PC-9 (cell line): ENCODE results near the gene BCL2A1. TPM values are rescaled to one million over a fixed set of nuclear protein-coding genes. Genes with fewer than 3 reads are reported as not detected.

Experiments used
- BruUV-seq: library from RNA; stranded (reverse); fragments of 400-500 nt; replicated peaks from 2 replicates; lab custom pipeline; 2021; lab: Mats Ljungman, UMichigan
- CTCF ChIA-PET: fragments of 300-600 bp; sonication (Branson Sonifier 250); formaldehyde crosslinking; loops from one replicate; lab custom pipeline; 2022; ENCODE audit warnings: antibody characterized with exemption; lab: Charles Lee
- POLR2A ChIA-PET: fragments of 300-600 bp; sonication (Branson Sonifier 250); formaldehyde crosslinking; loops from one replicate; lab custom pipeline; 2022; ENCODE audit warnings: antibody characterized with exemption; ENCODE audit not compliant: unreplicated experiment; lab: Charles Lee
- DNase-seq, 2 experiments: peaks; one replicate each; pipeline versions ENCODE4 v3.0.0 to v3.0.0-alpha.2; 2015 to 2022; ENCODE audit warnings: mixed read lengths in 1 of 2
- H2AFZ ChIP-seq: fragments of 200-600 bp; sonication (generic); 2 replicates; pipeline ENCODE4 v1.8.1; 2017; ENCODE audit warnings: antibody characterized with exemption
- H3F3A ChIP-seq: fragments of 200-600 bp; sonication (generic); 2 replicates; pipeline ENCODE4 v1.8.1; 2017; ENCODE audit warnings: antibody characterized with exemption, mild to moderate bottlenecking, low read depth; ENCODE audit not compliant: insufficient read depth
- H3K27ac ChIP-seq: fragments of 200-600 bp; sonication (generic); 2 replicates; pipeline ENCODE4 v1.6.1; 2016; ENCODE audit warnings: mixed run types
- H3K27me3 ChIP-seq: fragments of 200-600 bp; sonication (generic); 2 replicates; pipeline ENCODE4 v1.6.1; 2016; ENCODE audit warnings: low read depth, mixed run types; ENCODE audit not compliant: insufficient read depth
- H3K36me3 ChIP-seq: fragments of 200-600 bp; sonication (generic); 2 replicates; pipeline ENCODE4 v1.6.1; 2016; ENCODE audit warnings: low read depth, mixed run types
- H3K4me1 ChIP-seq: fragments of 200-600 bp; sonication (generic); replicated peaks from 2 replicates; pipeline ENCODE4 v1.6.1; 2016; ENCODE audit warnings: mixed run types; ENCODE audit not compliant: insufficient read depth
- H3K4me2 ChIP-seq: fragments of 200-600 bp; sonication (generic); 2 replicates; pipeline ENCODE4 v1.6.1; 2017; ENCODE audit warnings: mixed run types
- H3K4me3 ChIP-seq: fragments of 200-600 bp; sonication (generic); 2 replicates; pipeline ENCODE4 v1.6.1; 2016; ENCODE audit warnings: mixed run types
- H3K79me2 ChIP-seq: fragments of 200-600 bp; sonication (generic); 2 replicates; pipeline ENCODE4 v1.6.1; 2017; ENCODE audit warnings: low read depth, mixed run types
- H3K9me2 ChIP-seq: fragments of 200-600 bp; sonication (generic); 2 replicates; pipeline ENCODE4 v1.8.1; 2017; ENCODE audit warnings: mild to moderate bottlenecking; ENCODE audit not compliant: insufficient read depth
- H3K9me3 ChIP-seq: fragments of 200-600 bp; sonication (generic); 2 replicates; pipeline ENCODE4 v1.8.1; 2016; ENCODE audit warnings: low read depth; ENCODE audit not compliant: insufficient read depth
- H4K20me1 ChIP-seq: fragments of 200-600 bp; sonication (generic); 2 replicates; pipeline ENCODE4 v1.8.1; 2017; ENCODE audit not compliant: insufficient read depth
- EZH2 ChIP-seq: fragments of 200-600 bp; sonication (generic); IDR thresholded peaks from 2 replicates; pipeline ENCODE4 v1.8.0; 2017; ENCODE audit warnings: antibody characterized with exemption, low read depth
- intact Hi-C: fragments of 100-400 bp; cut with micrococcal nuclease; formaldehyde crosslinking; loops from one replicate; pipeline ENCODE4 v1.10.0; 2022; ENCODE audit not compliant: unreplicated experiment
- total RNA-seq: library from RNA; stranded (reverse); gene quantifications from 2 replicates; pipeline ENCODE4 v1.2.3, GENCODE V29; 2021
- TF ChIP-seq, protein P1 (sequence below): fragments of 200-600 bp; sonication (generic); conservative IDR thresholded peaks from 2 replicates; pipeline ENCODE4 v1.6.1; 2017; ENCODE audit warnings: mixed run types, antibody characterized with exemption, mild to moderate bottlenecking, moderate library complexity

Gene BCL2A1
- total RNA-seq, 1 experiment from 2014 or later, result not detected

DNA sequence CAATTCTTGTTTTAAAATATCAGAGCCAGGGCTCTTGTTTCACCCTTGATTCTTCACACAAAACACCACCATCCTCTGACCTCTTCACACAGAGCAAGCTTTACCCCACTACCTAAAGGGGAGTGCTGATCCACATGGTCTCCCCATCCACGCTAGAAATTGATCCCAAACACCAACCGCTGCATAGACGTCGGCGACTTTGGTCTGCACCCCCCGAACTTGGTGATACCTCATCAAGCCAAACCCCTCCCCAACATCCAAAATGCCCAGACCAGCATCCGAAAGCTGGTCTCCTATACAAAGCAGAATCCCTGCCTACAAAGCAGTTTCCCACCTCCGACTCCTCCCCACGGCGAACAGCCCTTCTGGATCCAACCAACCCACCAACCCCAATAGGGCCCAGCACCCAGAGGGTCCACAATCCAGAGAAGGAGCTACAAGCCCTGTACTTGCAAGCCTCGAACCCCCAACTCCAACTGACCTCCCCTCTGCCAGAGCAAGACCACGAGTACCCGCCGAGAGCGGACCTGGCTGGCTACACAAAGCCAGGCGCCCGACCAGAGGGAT lies 48.4 kb downstream of the BCL2A1 start:
- no peaks in the 10 kb centered on the region for H4K20me1 ChIP-seq
- ChIA-PET POLR2A (interaction anchor here (0.6 to 0.8 kb wide), 3 partner anchors 27 to 111 kb away, joined by 3 to 12 read pairs (median 5); no protein-coding TSS in a partner anchor), CTCF (no interaction called here)
- peak overlapping the region; percentile 75 for H3K4me2 ChIP-seq
- peak overlapping the region; percentile 91 for H2AFZ ChIP-seq
- TF ChIP-seq, protein P1, sequence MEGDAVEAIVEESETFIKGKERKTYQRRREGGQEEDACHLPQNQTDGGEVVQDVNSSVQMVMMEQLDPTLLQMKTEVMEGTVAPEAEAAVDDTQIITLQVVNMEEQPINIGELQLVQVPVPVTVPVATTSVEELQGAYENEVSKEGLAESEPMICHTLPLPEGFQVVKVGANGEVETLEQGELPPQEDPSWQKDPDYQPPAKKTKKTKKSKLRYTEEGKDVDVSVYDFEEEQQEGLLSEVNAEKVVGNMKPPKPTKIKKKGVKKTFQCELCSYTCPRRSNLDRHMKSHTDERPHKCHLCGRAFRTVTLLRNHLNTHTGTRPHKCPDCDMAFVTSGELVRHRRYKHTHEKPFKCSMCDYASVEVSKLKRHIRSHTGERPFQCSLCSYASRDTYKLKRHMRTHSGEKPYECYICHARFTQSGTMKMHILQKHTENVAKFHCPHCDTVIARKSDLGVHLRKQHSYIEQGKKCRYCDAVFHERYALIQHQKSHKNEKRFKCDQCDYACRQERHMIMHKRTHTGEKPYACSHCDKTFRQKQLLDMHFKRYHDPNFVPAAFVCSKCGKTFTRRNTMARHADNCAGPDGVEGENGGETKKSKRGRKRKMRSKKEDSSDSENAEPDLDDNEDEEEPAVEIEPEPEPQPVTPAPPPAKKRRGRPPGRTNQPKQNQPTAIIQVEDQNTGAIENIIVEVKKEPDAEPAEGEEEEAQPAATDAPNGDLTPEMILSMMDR, result no peak
- no peak for TF ChIP-seq EZH2
- H3K36me3 ChIP-seq, result peaks cover 23% of the 10 kb centered on the region
- H3F3A ChIP-seq, result peaks cover 8% of the 10 kb centered on the region
- intact Hi-C loops, result loop anchor here (1.0 to 2.0 kb wide), 3 partner anchors 25 to 230 kb away; partner anchors contain the start of genes FAH, MTHFS and ZFAND6
- H3K27me3 ChIP-seq, result no peaks in the 10 kb centered on the region
- 0 out of 2 replicates have a peak, but pooled peaks cover 8% of the 10 kb centered on the region for H3K4me1 ChIP-seq
- peak overlapping the region; percentile 67 for H3K27ac ChIP-seq
- peak in 1 of 2 experiments; percentile 26 for DNase-seq
- peaks cover 27% of the 10 kb centered on the region for H3K79me2 ChIP-seq
- H3K4me3 ChIP-seq, result peak overlapping the region; percentile 75
- no TSS peak for BruUV-seq
- no peaks in the 10 kb centered on the region for H3K9me2 ChIP-seq
- peaks cover 21% of the 10 kb centered on the region for H3K9me3 ChIP-seq

DNA sequence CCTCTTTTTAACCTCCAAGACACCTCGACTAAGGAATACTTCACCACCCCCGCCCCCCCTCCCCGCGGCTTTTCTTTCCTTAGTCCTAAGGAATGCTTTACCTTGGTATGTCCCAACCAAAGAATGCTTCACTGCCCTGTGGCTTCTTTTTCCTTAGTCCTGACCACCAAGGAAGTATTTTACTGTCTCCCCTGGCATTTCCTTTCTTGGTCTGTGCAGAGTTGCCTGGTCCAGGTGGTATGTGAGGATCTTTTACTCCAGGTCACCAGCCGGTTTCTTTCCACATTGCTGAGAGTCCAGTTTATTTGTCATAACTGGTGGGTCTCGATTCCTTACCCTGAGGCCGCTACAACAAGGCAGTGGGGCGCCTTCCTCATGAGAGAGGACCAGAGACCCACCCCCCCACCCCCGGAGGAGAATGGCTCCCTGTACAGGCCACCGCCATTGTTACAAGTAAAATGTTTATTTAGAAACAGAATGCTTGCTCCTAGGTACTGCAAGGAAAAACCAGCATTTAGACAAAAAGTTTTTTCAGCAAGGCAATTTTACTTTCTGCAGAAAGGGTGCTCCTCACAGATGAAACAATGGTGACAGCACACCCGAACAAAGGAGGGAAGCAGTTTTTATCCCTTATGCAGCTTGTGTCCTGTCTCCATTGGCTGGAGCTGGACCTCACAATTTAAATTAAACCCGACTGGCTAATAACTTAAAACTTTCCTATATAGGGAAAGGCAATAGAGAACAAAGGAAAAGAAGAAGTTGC lies 51.1 kb downstream of the BCL2A1 start:
- H3K4me3 ChIP-seq, result no peak overlapping the region
- ChIA-PET CTCF (interaction anchor here (0.5 kb wide), 1 partner anchor 1714 kb away, joined by 3 read pairs; no protein-coding TSS in a partner anchor), POLR2A (no interaction called here)
- BruUV-seq, result no TSS peak
- no peaks in the 10 kb centered on the region for H4K20me1 ChIP-seq
- H3K4me1 ChIP-seq, result 0 out of 2 replicates have a peak, but pooled peaks cover 8% of the 10 kb centered on the region
- intact Hi-C loops, result no loop called here
- no peaks in the 10 kb centered on the region for H3K27me3 ChIP-seq
- DNase-seq, result peak in 1 of 2 experiments; percentile 34
- H3K9me2 ChIP-seq, result no peaks in the 10 kb centered on the region
- no peak overlapping the region for H3K27ac ChIP-seq
- H3K4me2 ChIP-seq, result no peak overlapping the region
- no peak overlapping the region for H2AFZ ChIP-seq
- TF ChIP-seq EZH2, result no peak
- TF ChIP-seq, protein P1, result no peak
- H3K9me3 ChIP-seq, result peaks cover 41% of the 10 kb centered on the region
- H3F3A ChIP-seq, result peaks cover 8% of the 10 kb centered on the region
- H3K79me2 ChIP-seq, result peaks cover 27% of the 10 kb centered on the region
- H3K36me3 ChIP-seq, result peaks cover 33% of the 10 kb centered on the region

DNA sequence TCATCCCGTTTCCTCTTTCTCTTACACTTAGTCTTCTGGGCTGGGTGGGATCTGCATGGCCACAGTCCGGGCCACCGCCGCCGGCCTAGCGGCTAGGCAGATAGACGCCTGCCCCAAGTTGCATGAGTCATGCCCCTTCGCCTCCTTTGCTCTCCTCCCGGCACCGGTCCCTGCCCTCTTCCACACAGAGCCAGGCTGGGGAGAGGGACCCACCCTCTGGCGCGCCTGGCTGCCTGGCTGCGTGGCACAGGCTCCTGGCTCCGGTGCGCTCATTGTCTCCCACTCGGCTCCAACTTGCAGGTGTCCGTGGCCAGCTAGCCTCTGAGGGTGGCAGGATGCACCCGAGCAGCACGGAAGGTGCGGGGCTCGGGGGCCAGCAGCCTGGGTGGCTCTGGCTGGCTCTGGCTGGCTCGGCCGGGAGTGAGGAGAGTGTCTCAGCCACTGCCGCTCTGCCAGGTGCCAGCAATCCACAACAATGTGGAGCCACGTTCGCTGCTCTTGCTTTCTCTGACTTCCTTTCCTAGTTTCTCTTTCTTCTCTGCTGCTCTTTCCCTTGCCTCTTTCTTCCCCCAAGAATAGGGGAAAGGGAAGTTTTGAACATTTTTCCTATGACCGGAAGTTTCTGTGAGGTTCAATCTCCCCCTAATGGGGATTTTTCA lies 51.8 kb downstream of the BCL2A1 start:
- DNase-seq, result no peak
- intact Hi-C loops, result no loop called here
- Histone ChIP-seq H2AFZ (no peak overlapping the region), H3K27ac (no peak overlapping the region), H3K27me3 (no peaks in the 10 kb centered on the region), H4K20me1 (no peaks in the 10 kb centered on the region), H3K4me2 (no peak overlapping the region), H3K9me3 (peaks cover 48% of the 10 kb centered on the region), H3K36me3 (peaks cover 33% of the 10 kb centered on the region), H3K4me3 (no peak overlapping the region), H3K79me2 (peaks cover 27% of the 10 kb centered on the region), H3K4me1 (0 out of 2 replicates have a peak, but pooled peaks cover under 1% of the 10 kb centered on the region), H3F3A (peaks cover 8% of the 10 kb centered on the region), H3K9me2 (no peaks in the 10 kb centered on the region)
- POLR2A ChIA-PET, result no interaction called here
- CTCF ChIA-PET, result no interaction called here
- TF ChIP-seq, protein P1, result no peak
- TF ChIP-seq EZH2, result no peak
- BruUV-seq, result no TSS peak
